Liver (tissue), 9 donors: ENCODE measurements around the gene DIAPH2. TPM values are rescaled to one million over a fixed set of nuclear protein-coding genes. Genes with fewer than 3 reads are reported as not detected.

Source experiments
- DNase-seq: peaks from one replicate; pipeline ENCODE4 v3.0.0-alpha.2; 2017; ENCODE audit warnings: low spot score
- H3K27ac ChIP-seq, 2 donors: one replicate each; pipeline ENCODE4 v1.7.0; 2013; ENCODE audit warnings: inconsistent platforms in 2 of 2, low read length in 2 of 2, control low read depth in 1 of 2, low read depth in 1 of 2, mild to moderate bottlenecking in 1 of 2
- H3K27me3 ChIP-seq, 4 donors: one replicate each; pipeline versions ENCODE4 v1.6.1 to v1.7.0; 2013; ENCODE audit warnings: low read length in 3 of 4, inconsistent platforms in 1 of 4, mild to moderate bottlenecking in 1 of 4, moderate library complexity in 1 of 4; ENCODE audit not compliant: control insufficient read depth in 4 of 4, insufficient read depth in 4 of 4
- H3K36me3 ChIP-seq, 4 donors: one replicate each; pipeline versions ENCODE4 v1.6.1 to v1.7.0; 2013; ENCODE audit warnings: low read length in 3 of 4, mild to moderate bottlenecking in 3 of 4, low read depth in 1 of 4, moderate library complexity in 1 of 4; ENCODE audit not compliant: control insufficient read depth in 4 of 4, insufficient read depth in 3 of 4
- H3K4me1 ChIP-seq, 4 donors: one replicate each; pipeline versions ENCODE4 v1.6.1 to v1.7.0; 2013; ENCODE audit warnings: low read length in 3 of 4, mild to moderate bottlenecking in 3 of 4, moderate library complexity in 1 of 4; ENCODE audit not compliant: control insufficient read depth in 4 of 4, insufficient read depth in 4 of 4
- H3K4me3 ChIP-seq, 3 donors: one replicate each; pipeline versions ENCODE4 v1.6.1 to v1.7.0; 2013; ENCODE audit warnings: low read length in 3 of 3, control low read depth in 1 of 3, low read depth in 1 of 3, mild to moderate bottlenecking in 1 of 3
- H3K9ac ChIP-seq, 2 donors: one replicate each; pipeline ENCODE4 v1.7.0; 2013; ENCODE audit warnings: low read length in 2 of 2, mild to moderate bottlenecking in 2 of 2, moderate library complexity in 2 of 2, control low read depth in 1 of 2, low read depth in 1 of 2
- H3K9me3 ChIP-seq, 4 donors: one replicate each; pipeline versions ENCODE4 v1.6.1 to v1.7.0; 2013; ENCODE audit warnings: low read length in 3 of 4; ENCODE audit not compliant: control insufficient read depth in 4 of 4
- ATF3 ChIP-seq: IDR thresholded peaks from 2 replicates; pipeline ENCODE4 v1.6.1; 2016; ENCODE audit warnings: antibody characterized with exemption
- EGR1 ChIP-seq, 2 donors: IDR thresholded peaks; 2 replicates each; pipeline ENCODE4 v1.6.1; 2016 to 2018; ENCODE audit warnings: antibody characterized with exemption in 2 of 2, low read depth in 2 of 2
- FOXA1 ChIP-seq: IDR thresholded peaks from 2 replicates; pipeline ENCODE4 v1.6.1; 2016; ENCODE audit warnings: antibody characterized with exemption
- FOXA2 ChIP-seq: IDR thresholded peaks from 2 replicates; pipeline ENCODE4 v1.6.1; 2016; ENCODE audit warnings: antibody characterized with exemption
- GABPA ChIP-seq, 2 donors: IDR thresholded peaks in 1 of 2; conservative IDR thresholded peaks in 1 of 2; 2 replicates each; pipeline ENCODE4 v1.6.1; 2016; ENCODE audit warnings: antibody characterized with exemption in 2 of 2, mild to moderate bottlenecking in 1 of 2, moderate library complexity in 1 of 2
- HNF4A ChIP-seq, 2 donors: conservative IDR thresholded peaks; 2 replicates each; pipeline ENCODE4 v1.6.1; 2016; ENCODE audit warnings: antibody characterized with exemption in 2 of 2, mild to moderate bottlenecking in 2 of 2
- HNF4G ChIP-seq: IDR thresholded peaks from 2 replicates; pipeline ENCODE4 v1.6.1; 2016; ENCODE audit warnings: antibody characterized with exemption
- JUND ChIP-seq, 2 donors: IDR thresholded peaks; 2 replicates each; pipeline ENCODE4 v1.6.1; 2016; ENCODE audit warnings: antibody characterized with exemption in 2 of 2
- MAX ChIP-seq: IDR thresholded peaks from 2 replicates; pipeline ENCODE4 v1.6.1; 2016; ENCODE audit warnings: antibody characterized with exemption
- NR2F2 ChIP-seq: IDR thresholded peaks from 2 replicates; pipeline ENCODE4 v1.6.1; 2016; ENCODE audit warnings: antibody characterized with exemption
- RAD21 ChIP-seq, 2 donors: IDR thresholded peaks; 2 replicates each; pipeline ENCODE4 v1.6.1; 2016; ENCODE audit warnings: antibody characterized with exemption in 2 of 2, mild to moderate bottlenecking in 2 of 2
- REST ChIP-seq: IDR thresholded peaks from 2 replicates; pipeline ENCODE4 v1.6.1; 2016; ENCODE audit warnings: antibody characterized with exemption, mild to moderate bottlenecking
- RXRA ChIP-seq, 2 donors: IDR thresholded peaks; 2 replicates each; pipeline ENCODE4 v1.6.1; 2017 to 2018; ENCODE audit warnings: antibody characterized with exemption in 2 of 2, mild to moderate bottlenecking in 1 of 2
- SP1 ChIP-seq: IDR thresholded peaks from 2 replicates; pipeline ENCODE4 v1.6.1; 2018; ENCODE audit warnings: antibody characterized with exemption, mild to moderate bottlenecking
- TAF1 ChIP-seq: conservative IDR thresholded peaks from 2 replicates; pipeline ENCODE4 v1.6.1; 2016; ENCODE audit warnings: antibody characterized with exemption, mild to moderate bottlenecking
- YY1 ChIP-seq: IDR thresholded peaks from 2 replicates; pipeline ENCODE4 v1.6.1; 2016; ENCODE audit warnings: antibody characterized with exemption, mild to moderate bottlenecking
- ZBTB33 ChIP-seq: IDR thresholded peaks from 2 replicates; pipeline ENCODE4 v1.6.1; 2016; ENCODE audit warnings: antibody characterized with exemption
- WGBS: extraction: QIAGEN DNeasy Blood & Tissue Kit; methylation state at CpG from one replicate; pipeline ENCODE4 v1.1.7; 2013; 5-methylcytosine and 5-hydroxymethylcytosine counted together
- polyA plus RNA-seq, 2 donors: library from polyadenylated mRNA; stranded (reverse) in 1 of 2; unstranded in 1 of 2; fragments of 200-250 nt in 1 of 2; fragments of >200 nt in 1 of 2; fragmentation: Nextera tagmentation in 1 of 2; extraction: Ambion mirVana in 1 of 2; gene quantifications; one replicate each; pipeline versions ENCODE4 v1.2.1 to v1.2.3, GENCODE V29; 2013 to 2015
- total RNA-seq, 2 donors: library from RNA; depleted of rRNA; stranded (reverse); fragments of >200 nt; gene quantifications; one replicate each; pipeline ENCODE4 v1.2.3, GENCODE V29; 2014
- TF ChIP-seq, protein P1 (sequence below): fragments of 150-350 bp; IDR thresholded peaks from 2 replicates; pipeline ENCODE4 v1.5.1; 2017; ENCODE audit warnings: improper control_type of control experiment, low read depth, low read length; ENCODE audit not compliant: missing input control
- donor health status: healthy.
- donor health status: healthy.
- donor health status: healthy.
- donor health status: healthy.
- donor health status: healthy.

Gene DIAPH2
- total and polyA plus RNA-seq, 4 donors: 2.7 to 16.6 (median 5.3) TPM

GRCh38 chrX:97057349-97057909 is 372.8 kb downstream of the DIAPH2 start:
- WGBS: 72% methylated on average over 4 of the region's 4 CpGs
- Histone ChIP-seq H3K9me3 (no peaks in the 10 kb centered on the region), H3K27me3 (peaks cover 0 to 2% (median 0%) of the 10 kb centered on the region in 4 donors), H3K4me1 (no peaks in the 10 kb centered on the region), H3K36me3 (no peaks in the 10 kb centered on the region), H3K27ac (no peak overlapping the region), H3K9ac (no peak overlapping the region), H3K4me3 (no peak overlapping the region)
- no peak for DNase-seq
- no peak for TF ChIP-seq RAD21 (IDR thresholded peaks at IDR 0.05)
- TF ChIP-seq RXRA (IDR thresholded peaks at IDR 0.05): no peak
- no peak for TF ChIP-seq HNF4G
- TF ChIP-seq ZBTB33: no peak
- no peak for TF ChIP-seq ATF3
- TF ChIP-seq HNF4A (conservative IDR thresholded peaks at IDR 0.05): no peak
- TF ChIP-seq SP1: no peak
- TF ChIP-seq REST: no peak
- TF ChIP-seq FOXA1: no peak

- H3K4me3 ChIP-seq: no peak overlapping the region
- no peak overlapping the region for H3K27ac ChIP-seq
- H3K27me3 ChIP-seq: no peaks in the 10 kb centered on the region
- H3K4me1 ChIP-seq: no peaks in the 10 kb centered on the region
- no peaks in the 10 kb centered on the region for H3K9me3 ChIP-seq
- H3K36me3 ChIP-seq: no peaks in the 10 kb centered on the region
- no peak overlapping the region for H3K9ac ChIP-seq
- no peak for DNase-seq
- TF ChIP-seq JUND (IDR thresholded peaks at IDR 0.05): no peak
- no peak for TF ChIP-seq SP1
- no peak for TF ChIP-seq GABPA (IDR thresholded peaks at IDR 0.05 in 1 of 2, conservative IDR thresholded peaks at IDR 0.05 in 1 of 2)
- TF ChIP-seq MAX: no peak
- no peak for TF ChIP-seq ATF3
- TF ChIP-seq RAD21 (IDR thresholded peaks at IDR 0.05): no peak
- no peak for TF ChIP-seq FOXA2
- no peak for TF ChIP-seq REST
- no peak for TF ChIP-seq NR2F2
- TF ChIP-seq, protein P1, sequence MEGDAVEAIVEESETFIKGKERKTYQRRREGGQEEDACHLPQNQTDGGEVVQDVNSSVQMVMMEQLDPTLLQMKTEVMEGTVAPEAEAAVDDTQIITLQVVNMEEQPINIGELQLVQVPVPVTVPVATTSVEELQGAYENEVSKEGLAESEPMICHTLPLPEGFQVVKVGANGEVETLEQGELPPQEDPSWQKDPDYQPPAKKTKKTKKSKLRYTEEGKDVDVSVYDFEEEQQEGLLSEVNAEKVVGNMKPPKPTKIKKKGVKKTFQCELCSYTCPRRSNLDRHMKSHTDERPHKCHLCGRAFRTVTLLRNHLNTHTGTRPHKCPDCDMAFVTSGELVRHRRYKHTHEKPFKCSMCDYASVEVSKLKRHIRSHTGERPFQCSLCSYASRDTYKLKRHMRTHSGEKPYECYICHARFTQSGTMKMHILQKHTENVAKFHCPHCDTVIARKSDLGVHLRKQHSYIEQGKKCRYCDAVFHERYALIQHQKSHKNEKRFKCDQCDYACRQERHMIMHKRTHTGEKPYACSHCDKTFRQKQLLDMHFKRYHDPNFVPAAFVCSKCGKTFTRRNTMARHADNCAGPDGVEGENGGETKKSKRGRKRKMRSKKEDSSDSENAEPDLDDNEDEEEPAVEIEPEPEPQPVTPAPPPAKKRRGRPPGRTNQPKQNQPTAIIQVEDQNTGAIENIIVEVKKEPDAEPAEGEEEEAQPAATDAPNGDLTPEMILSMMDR: no peak
- TF ChIP-seq HNF4G: no peak
- TF ChIP-seq FOXA1: no peak
- no peak for TF ChIP-seq HNF4A (conservative IDR thresholded peaks at IDR 0.05)
- no peak for TF ChIP-seq ZBTB33
- TF ChIP-seq YY1: no peak
- TF ChIP-seq TAF1: no peak
- TF ChIP-seq EGR1 (IDR thresholded peaks at IDR 0.05; ENCODE audit: low read depth in 2 of 2): no peak
- 91% methylated on average over 4 of the region's 4 CpGs for WGBS
Observed at GRCh38 chrX:97060020-97060419, 375.4 kb downstream of the DIAPH2 start.
